Activated CD8-positive, alpha-beta memory T cell treated with anti-CD3 and anti-CD28 coated beads, Interleukin-2, amount 50 U/mL, for 4 hours (primary cell): ENCODE measurements around the gene ORM2.
"Not testable (repeated sequence)": the region's sequence is repeated elsewhere in the genome, so short reads cannot be mapped to it uniquely, and the experiment has no call there.

Experiments
- DNase-seq: peaks from one replicate; pipeline ENCODE4 v3.0.0-alpha.2; 2020

The ORM2 gene

DNA sequence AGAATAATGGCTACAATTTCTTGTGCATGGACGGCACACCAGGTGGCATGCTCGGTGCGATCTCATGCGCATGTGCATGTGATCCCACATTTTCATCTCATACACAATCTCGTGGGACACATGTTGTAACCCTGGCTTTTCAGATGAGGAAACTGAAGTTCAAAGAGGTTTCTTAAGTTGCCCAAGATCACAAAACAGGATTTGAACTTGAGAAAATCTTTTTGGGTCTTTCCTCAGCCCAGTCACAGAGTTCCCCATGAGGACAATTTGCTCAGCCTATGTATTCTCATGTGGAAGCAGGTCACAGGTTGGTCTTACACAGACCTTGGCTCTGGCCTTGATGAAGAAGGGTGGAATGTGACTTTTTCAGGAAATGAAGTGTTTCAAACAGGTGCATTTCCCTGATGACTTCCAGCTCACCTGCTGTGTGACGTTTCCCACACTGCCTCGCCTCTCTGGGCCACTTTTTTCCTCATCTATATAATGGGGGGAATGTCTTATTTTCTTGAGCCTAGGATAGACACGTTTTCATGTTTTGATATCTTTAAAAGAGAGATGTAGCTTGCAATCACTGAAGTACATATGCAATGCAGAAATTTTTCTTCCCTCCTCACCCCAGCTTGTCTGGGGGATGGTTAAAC is 13.8 kb upstream of the ORM2 start:
- no peak for DNase-seq

- no peak for DNase-seq
Observed at GRCh38 chr9:114316605-114317230, 13.0 kb upstream of the ORM2 start.

- DNase-seq, result no peak
Observed at GRCh38 chr9:114317665-114318357, 11.9 kb upstream of the ORM2 start.

DNA sequence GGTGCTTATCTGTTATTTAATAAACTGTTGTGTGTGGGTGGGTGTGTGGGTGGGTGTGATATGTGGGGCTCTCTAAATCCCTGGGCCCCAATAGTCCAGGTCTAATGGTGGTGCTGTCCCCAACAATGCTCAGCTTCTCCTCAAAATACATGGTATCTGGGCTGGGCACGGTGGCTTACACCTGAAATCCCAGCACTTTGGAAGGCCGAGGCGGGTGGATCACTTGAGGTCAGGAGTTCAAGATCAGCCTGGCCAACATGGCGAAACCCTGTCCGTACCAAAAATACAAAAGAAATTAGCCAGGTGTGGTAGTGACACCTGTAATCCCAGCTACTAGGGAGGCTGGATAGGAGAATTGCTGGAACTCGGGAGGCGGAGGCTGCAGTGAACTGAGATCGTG is 11.3 kb upstream of the ORM2 start:
- DNase-seq, result no peak

- no peak for DNase-seq
Observed at GRCh38 chr9:114319147-114319546, 10.5 kb upstream of the ORM2 start.

- DNase-seq, result not testable (repeated sequence)
Observed at GRCh38 chr9:114320710-114321109, 9.0 kb upstream of the ORM2 start.

DNA sequence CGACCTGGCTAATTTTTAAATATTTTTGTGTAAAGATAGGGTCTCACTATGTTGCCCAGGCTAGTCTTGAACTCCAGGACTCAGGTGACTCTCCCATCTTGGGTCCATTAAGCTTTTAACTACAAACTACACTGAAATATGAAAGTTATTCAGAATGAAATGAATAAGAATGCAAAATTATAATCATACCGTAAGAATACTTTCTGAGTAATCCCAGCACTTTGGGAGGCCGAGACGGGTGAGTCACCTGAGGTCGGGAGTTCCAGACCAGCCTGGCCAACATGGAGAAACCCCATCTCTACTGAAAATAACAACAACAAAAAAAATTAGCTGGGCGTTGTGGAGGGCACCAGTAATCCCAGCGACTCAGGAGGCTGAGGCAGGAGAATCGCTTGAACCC is 7.9 kb upstream of the ORM2 start:
- DNase-seq, result no peak

DNA sequence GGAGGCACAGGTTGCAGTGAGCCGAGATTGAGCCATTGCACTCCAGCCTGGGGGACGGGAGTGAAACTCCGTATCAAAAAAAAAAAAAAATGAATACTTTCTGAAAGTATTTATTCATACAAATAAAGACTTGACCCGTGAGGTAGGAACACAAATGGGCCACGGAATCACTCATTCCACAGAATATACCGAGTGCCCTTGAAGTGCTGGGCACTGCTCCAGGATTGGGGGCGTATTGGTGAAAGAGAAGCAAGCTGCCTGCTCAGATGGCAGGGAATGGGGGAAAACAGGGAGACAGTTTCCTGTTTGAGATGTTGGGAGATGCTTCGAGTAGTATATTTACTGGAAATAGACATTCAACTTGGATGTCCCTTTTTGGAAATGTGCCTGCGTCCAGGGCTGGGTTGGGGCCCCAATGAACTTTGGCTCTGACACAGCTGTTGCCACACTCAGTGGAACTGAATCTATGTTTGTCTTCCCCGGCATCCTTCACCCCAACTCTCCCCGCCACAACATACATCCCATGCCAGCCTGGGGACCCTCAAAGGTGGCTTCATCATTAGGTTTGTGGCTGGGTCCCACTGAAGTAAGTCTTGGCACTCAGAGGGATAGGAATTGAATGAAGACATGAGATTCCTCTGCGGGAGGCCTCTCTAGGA is 7.4 kb upstream of the ORM2 start:
- DNase-seq, result not testable (repeated sequence)

DNA sequence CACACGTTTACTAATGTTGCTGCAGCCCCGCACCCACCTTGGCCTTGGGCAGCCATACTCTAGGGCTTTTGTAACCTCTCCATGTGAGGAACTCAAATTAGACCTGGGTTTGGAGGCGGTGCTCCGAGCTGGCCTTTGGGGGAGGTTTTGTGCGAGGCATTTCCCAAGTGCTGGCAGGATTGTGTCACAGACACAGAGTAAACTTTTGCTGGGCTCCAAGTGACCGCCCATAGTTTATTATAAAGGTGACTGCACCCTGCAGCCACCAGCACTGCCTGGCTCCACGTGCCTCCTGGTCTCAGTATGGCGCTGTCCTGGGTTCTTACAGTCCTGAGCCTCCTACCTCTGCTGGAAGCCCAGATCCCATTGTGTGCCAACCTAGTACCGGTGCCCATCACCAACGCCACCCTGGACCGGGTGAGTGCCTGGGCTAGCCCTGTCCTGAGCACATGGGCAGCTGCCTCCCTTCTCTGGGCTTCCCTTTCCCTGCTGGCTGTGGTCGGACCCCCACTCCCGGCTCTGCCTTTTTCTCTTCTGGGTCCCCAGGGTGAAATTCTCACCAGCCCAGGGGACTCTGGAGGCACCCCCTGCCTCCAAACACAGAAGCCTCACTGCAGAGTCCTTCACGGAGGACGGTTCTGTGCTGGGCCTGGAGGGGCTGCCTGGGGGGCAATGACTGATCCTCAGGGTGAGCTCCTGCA is 6.7 kb upstream of the ORM2 start, which contains the start of gene ORM1:
TSS of gene ORM1 (plus strand) at position 268 of the 701 bp plus-strand sequence. CDS start at position 304, 36 bp downstream.
- not testable (repeated sequence) for DNase-seq

DNA sequence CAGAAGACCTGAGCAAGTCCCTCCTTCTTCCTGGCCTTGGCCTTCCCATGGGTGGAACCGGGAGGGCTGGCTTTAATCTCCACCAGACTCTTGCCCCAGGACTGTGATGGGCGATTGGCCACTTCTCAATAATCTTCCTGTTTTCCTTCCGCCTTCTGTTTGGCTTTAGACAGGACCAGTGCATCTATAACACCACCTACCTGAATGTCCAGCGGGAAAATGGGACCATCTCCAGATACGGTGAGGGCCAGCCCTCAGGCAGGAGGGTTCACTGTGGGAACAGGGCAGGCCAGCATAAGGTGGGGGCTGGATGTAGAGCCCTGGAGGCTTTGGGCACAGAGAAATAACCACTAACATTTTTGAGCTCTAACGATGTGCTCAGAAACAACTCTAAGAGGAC is 5.8 kb upstream of the ORM2 start:
- DNase-seq, result not testable (repeated sequence)

- no peak for DNase-seq
Observed at GRCh38 chr9:114324492-114324891, 5.2 kb upstream of the ORM2 start.

DNA sequence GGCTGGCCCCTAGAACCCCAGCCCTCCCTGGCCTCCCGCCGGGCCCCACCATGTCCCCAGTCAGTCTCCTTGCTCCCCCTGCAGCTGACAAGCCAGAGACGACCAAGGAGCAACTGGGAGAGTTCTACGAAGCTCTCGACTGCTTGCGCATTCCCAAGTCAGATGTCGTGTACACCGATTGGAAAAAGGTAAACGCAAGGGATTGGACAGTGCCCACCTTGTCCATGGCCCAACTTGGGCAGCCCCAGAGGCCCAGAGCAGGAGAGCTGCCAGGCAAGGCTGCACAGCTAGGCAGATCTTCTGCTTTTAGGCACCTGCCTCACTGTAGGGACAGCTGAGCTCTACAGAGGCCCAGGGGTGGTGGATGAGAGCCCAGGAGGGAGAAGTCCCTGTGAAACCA is 4.7 kb upstream of the ORM2 start:
- not testable (repeated sequence) for DNase-seq

GRCh38 chr9:114325684-114326254 is 3.9 kb upstream of the ORM2 start:
- DNase-seq, result not testable (repeated sequence)

- no peak for DNase-seq
Observed at GRCh38 chr9:114327749-114328148, 1.9 kb upstream of the ORM2 start.

DNA sequence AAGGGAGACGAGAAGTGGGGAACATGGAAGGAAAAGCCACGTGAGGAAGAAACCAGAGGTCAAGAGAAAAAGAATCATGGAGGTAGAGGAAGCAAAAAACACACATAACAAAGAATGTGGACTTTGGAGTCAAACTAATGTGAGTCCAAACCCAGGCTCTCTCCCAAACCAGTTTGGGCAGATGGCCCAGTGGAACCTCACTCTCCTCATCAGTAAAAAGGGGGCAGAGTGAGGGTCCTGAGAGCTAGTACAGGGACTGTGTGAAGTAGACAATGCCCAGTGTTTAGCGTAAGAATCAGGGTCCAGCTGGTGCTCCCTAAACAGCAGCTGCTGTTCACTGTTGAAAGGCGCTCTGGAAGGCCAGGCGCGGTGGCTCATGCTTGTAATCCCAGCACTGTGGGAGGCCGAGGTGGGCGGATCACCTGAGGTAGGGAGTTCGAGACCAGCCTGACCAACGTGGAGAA is 1.3 kb upstream of the ORM2 start:
- not testable (repeated sequence) for DNase-seq

DNA sequence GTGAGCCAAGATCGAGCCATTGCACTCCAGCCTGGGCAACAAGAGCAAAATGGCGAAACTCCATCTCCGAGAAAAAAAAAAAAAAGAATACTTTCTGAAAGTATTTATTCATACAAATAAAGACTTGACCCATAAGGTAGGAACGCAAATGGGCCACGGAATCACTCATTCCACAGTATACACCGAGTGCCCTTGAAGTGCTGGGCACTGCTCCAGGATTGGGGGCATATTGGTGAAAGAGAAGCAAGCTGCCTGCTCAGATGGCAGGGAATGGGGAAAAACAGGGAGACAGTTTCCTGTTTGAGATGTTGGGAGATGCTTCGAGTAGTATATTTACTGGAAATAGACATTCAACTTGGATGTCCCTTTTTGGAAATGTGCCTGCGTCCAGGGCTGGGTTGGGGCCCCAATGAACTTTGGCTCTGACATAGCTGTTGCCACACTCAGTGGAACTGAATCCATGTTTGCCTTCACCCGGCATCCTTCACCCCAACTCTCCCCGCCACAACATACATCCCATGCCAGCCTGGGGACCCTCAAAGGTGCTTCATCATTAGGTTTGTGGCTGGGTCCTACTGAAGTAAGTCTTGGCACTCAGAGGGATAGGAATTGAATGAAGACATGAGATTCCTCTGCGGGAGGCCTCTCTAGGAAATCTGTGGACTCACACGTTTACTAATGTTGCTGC is 588 bp upstream of the ORM2 start:
- DNase-seq, result not testable (repeated sequence)

DNA sequence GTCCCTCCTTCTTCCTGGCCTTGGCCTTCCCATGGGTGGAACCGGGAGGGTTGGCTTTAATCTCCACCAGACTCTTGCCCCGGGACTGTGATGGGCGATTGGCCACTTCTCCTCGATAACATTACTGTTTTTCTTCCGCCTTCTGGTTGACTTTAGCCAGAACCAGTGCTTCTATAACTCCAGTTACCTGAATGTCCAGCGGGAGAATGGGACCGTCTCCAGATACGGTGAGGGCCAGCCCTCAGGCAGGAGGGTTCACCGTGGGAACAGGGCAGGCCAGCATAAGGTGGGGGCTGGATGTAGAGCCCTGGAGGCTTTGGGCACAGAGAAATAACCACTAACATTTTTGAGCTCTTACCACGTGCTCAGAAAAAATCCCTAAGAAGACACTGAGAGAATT is 967 bp downstream of the ORM2 start:
- DNase-seq, result no peak

- DNase-seq, result not testable (repeated sequence)
Observed at GRCh38 chr9:114331229-114332195, 1.8 kb downstream of the ORM2 start.

GRCh38 chr9:114332474-114333040 is 2.9 kb downstream of the ORM2 start:
- not testable (repeated sequence) for DNase-seq

GRCh38 chr9:114333718-114334117 is 4.0 kb downstream of the ORM2 start:
- DNase-seq, result not testable (repeated sequence)
